Esophagus squamous epithelium (tissue), 4 donors: ENCODE measurements around the gene C2orf80.

Experiments
- POLR2A ChIP-seq, 4 donors: fragments of 450-650 bp; IDR thresholded peaks; one replicate each; pipeline ENCODE4 v1.6.1; 2017; ENCODE audit warnings: antibody characterized with exemption in 4 of 4, mild to moderate bottlenecking in 4 of 4, moderate library complexity in 3 of 4
- TF ChIP-seq, protein P1 (sequence below), 6 experiments: fragments of 450-650 bp in 4 of 6; fragments of 200-600 bp in 2 of 6; sonication (generic) in 2 of 6; IDR thresholded peaks; one replicate each; pipeline ENCODE4 v1.5.1; 2016 to 2019; ENCODE audit warnings: antibody characterized with exemption in 6 of 6, mild to moderate bottlenecking in 4 of 6, moderate library complexity in 4 of 6

DNA sequence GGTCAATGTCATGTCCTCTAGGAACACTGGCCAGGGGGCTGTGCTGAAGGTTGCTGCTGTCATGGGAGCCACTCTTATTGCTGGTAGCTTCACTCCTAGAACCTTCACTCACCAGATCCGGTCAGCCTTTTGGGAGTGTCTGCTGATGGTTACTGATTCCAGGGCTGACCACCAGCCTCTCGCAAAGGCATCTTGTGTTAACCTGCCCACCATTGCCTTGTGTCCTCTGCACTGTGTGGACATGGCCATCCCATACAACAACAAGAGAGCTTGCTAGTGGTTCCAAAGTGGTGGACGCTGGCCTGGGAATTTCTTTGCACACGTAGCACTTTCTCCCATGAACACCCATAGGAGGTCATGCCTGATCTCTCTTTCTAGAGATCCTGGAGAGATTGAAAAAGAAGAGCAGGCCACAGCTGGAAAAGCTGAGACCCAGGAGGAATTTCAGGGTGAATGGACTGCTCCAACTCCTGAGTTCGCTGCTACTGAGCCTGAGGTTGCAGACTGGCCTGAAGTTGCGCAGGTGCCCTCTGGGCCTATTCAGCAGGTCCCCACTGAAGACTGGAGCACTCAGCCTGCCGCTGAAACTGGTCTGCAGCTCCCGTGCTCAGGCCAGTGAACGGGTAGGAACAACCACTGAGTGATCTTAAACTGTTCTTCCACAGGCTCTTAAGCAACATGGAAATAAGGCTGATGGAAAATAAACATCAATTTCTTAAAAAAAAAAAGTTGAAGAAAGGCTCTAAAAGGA is 18.7 kb upstream of the C2orf80 start:
- TF ChIP-seq, protein P1, sequence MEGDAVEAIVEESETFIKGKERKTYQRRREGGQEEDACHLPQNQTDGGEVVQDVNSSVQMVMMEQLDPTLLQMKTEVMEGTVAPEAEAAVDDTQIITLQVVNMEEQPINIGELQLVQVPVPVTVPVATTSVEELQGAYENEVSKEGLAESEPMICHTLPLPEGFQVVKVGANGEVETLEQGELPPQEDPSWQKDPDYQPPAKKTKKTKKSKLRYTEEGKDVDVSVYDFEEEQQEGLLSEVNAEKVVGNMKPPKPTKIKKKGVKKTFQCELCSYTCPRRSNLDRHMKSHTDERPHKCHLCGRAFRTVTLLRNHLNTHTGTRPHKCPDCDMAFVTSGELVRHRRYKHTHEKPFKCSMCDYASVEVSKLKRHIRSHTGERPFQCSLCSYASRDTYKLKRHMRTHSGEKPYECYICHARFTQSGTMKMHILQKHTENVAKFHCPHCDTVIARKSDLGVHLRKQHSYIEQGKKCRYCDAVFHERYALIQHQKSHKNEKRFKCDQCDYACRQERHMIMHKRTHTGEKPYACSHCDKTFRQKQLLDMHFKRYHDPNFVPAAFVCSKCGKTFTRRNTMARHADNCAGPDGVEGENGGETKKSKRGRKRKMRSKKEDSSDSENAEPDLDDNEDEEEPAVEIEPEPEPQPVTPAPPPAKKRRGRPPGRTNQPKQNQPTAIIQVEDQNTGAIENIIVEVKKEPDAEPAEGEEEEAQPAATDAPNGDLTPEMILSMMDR (IDR thresholded peaks at IDR 0.05), result no peak
- no peak for TF ChIP-seq POLR2A (IDR thresholded peaks at IDR 0.05)
